Lower leg skin (tissue), 3 donors: Measurements from ENCODE around the gene TXNRD2.

Source experiments
- CTCF ChIP-seq, 3 donors: fragments of 450-650 bp; IDR thresholded peaks; one replicate each; pipeline ENCODE4 v1.5.1; 2016; ENCODE audit warnings: antibody characterized with exemption in 3 of 3, mild to moderate bottlenecking in 3 of 3, moderate library complexity in 2 of 3
- POLR2A ChIP-seq, 2 donors: fragments of 450-650 bp; IDR thresholded peaks; one replicate each; pipeline ENCODE4 v1.6.1; 2016 to 2017; ENCODE audit warnings: antibody characterized with exemption in 2 of 2, mild to moderate bottlenecking in 1 of 2, moderate library complexity in 1 of 2

- TF ChIP-seq CTCF (IDR thresholded peaks at IDR 0.05) (no peak), POLR2A (IDR thresholded peaks at IDR 0.05) (no peak)
Measured at GRCh38 chr22:19991395-19991644, 49.7 kb upstream of the TXNRD2 start.
